Mucosa of gallbladder (tissue), 1 donor: ENCODE measurements around the gene TOM1. TPM values are rescaled to one million over a fixed set of nuclear protein-coding genes. Genes with fewer than 3 reads are reported as not detected.
A peak's percentile ranks its signal among the peaks of the same experiment; 100 is the strongest.

Source experiments
- DNase-seq: peaks from one replicate; pipeline ENCODE4 v3.0.0-alpha.2; 2020; ENCODE audit warnings: low spot score
- total RNA-seq: library from RNA; stranded (reverse); gene quantifications from one replicate; pipeline ENCODE4 v1.2.1, GENCODE V29; 2021
- donor health status: DM: no; HTN: no; CAD: no.

The TOM1 gene
- total RNA-seq, 1 donor from 2014 or later, result 82.9 TPM

DNA sequence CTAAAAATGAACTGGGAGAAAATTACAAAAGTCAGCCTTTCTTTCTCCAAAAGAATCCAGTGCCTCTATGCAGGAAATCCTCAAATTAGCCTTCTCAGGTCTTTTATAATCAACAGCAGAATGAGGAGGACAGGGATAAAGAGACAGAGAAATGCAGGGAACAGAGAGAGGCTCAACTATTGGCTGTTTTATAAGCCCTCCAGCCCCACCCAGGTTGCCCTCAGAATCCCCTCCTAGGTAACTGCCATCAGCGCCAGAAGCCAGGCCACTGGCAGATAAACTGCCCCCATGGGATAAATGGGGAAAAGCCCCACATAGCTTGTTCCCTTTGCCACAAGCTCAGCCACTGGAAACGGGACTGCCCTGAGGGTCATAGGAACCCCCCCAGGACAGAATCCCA, 70.3 kb downstream of the TOM1 start:
- no peak for DNase-seq

DNA sequence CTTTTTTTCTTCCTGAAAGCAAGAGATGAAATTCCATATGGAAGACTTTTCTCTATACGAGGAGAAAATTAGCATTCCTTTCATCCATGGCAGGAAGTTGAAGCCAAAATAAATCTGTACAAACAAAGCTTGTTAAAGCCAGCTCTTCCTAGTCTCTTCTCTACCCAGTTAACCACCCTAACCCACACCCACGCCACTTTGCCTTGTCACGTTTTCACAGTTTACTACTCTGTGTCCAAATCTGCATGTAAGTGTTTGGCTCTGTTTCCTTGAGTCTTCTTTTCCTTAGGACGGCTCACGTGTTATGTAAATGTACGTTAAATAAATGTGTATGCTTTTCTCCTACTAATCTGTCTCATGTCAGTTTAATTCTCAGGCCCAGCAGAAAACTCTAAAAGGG, 74.1 kb downstream of the TOM1 start:
- no peak for DNase-seq

DNA sequence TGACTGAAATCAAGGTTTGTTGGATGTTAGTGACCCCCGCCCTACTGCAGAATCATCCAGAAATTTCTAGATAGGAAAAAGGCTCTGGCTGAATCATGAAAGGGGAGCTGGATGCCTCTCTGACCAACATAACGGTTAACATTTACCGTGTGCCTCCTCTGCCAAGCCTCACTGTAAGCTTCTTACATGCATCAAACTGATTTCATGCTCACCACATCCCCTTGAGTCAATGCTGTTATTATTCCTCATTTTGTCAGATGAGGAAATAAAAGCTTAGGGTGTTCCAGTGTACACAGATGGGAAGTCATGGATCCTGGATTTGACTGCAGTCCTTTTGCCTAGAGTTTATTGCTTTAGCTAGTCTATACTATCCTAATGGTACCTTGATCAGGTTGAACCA, 75.3 kb downstream of the TOM1 start:
- DNase-seq, result no peak

- DNase-seq, result no peak
Observed at GRCh38 chr22:35375526-35375925, 75.8 kb downstream of the TOM1 start.

- DNase-seq, result peak; percentile 96
Observed at GRCh38 chr22:35376728-35377472, 77.2 kb downstream of the TOM1 start.

DNA sequence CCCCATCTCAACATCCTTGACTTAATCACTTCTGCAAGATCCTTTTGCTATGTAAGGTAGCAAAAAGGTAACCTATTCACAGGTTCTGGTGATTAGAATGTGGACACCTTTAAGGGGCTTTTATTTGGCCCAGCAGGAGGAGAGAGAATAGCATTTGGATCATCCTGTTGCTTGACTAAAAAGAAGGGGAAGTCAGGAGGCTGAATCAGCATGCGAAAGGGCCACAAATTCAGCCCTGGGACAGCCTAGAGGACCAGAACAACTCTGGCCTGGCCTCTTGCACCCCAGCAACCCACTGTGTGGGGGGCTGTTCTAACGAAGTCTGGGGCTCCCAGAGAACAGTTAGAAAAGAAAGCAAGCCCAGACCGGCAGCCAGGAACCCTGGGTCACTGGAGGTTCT, 78.0 kb downstream of the TOM1 start:
- DNase-seq, result no peak

DNA sequence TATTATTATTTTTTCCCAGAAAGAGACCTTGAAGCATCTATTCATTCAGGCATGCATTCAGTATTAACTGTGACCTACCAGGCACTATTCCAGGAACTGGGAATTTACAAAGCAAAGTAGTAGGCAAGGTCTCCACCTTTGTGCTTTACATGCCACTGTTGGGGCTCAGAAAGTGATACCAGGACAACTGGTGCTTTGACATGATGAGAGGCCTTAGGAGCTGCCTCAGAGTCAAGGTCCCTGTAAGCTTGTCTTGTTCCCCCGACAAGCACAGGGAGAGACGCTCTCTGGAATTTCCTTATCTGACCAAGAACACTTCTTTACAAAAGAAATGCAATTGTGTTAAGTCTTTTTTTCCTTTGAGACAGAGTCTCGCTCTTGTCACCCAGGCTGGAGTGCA, 78.9 kb downstream of the TOM1 start:
- DNase-seq, result no peak

DNA sequence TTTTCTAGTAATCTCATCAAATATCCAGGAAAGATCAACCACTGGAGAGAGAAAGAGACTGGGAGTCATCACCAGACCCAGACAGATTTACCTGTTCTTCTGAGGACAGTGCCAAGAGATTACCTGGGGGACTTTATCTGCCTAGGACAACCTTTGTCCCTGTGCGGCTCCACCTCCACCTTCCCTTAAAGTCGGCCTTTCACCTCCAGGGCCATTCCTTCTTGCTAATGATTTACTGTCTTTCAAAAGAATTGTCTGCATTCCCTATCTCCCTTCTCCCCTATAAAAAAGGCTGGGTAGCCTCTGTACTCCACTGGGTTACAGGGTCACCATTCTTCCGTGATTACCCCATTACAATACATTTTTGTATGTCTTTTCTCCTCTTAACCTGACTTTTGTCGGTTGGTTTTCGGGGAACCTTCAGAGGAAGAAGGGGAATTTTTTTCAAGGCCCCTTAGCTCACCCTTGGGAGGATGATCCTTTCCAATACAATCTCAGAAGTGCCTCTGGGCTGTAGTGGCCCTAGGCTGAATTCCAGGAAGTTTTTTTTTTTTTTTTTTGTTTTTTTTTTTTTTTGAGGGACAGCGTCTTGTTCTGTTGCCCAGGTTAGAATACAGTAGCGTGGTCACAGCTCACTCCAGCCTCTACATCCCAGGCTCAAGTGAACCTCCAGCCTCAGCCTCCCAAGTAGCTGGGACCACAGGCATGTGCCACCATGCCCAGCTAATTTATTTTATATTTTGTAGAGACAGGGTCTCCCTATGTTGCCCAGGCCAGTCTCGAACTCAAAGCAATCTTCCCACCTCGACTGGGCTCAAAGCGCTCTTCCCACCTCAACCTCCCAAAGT, 79.7 kb downstream of the TOM1 start:
- peak; percentile 72 for DNase-seq

DNA sequence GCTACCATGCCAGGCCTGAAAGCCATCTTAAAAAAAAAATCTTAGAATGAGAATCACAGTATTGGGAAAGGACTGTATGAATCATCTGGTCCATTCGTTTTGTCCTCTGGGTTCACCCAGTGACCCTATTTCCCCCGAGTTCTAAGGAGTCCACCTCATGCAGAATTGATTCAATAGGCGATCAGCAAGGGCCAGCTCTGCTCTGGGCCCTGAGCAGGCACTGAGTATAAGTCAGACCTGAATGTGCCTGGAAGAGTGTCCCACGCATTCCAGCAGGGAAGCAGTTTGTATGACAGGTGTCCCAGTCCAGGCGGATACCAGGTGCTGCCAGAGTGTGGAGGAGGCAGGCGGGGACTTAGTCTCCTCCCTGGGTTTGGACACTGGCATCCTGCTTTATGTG, 80.3 kb downstream of the TOM1 start:
- DNase-seq, result no peak

GRCh38 chr22:35380537-35381423, 81.1 kb downstream of the TOM1 start, which contains the start of gene HMOX1:
TSS of gene HMOX1 (plus strand) at chr22:35381096. CDS start at chr22:35381174, 78 bp downstream.
- DNase-seq, result peak; percentile 94

DNA sequence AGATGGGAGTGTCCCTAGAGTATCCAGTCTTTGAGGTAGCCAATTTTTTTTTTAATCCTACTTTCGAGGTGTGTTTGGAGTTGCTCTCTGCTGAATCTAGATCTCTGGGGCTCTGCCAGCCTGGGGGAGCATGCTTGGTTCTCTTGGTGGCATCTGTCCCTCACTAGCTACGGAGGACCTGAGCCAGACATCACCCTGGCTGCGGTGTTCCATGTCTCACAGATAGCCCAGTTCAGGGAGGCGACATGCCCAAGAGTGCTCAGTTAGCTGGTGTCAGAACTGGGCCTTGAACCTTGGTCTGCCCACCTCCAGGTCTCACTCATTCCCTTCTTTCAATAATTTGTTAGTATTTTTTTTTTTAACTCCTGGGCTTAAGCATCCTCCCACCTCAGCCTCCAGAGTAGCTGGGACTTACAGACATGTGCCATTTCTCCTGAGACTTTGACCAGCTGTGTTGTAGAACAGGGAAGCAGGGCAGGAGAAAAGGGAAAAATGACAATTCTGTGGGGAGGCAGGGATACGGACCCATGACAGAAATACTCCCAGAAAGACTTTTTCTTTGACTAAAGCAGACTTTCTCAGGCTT, 81.8 kb downstream of the TOM1 start:
- no peak for DNase-seq

DNA sequence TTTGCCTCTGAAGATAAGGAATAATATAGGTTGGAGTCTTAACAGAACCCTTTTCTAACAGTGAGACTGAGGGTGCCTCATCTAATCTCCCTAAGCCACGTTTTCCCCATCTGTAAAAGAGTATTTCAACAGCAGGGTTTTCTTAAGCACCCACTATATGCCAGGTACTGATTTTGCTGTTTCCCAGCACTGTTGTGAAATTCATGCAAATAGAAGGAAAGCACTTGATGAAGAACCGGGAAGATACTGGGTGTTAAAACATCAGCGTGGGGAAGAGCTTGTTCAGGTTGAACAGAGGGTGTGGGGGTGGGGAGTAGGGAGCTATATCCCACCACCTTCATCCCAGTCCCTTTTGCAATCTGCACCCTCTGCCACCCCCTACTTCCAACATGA, 84.0 kb downstream of the TOM1 start:
- no peak for DNase-seq

GRCh38 chr22:35384527-35384926, 84.8 kb downstream of the TOM1 start:
- DNase-seq, result no peak

- no peak for DNase-seq
Observed at GRCh38 chr22:35384975-35385588, 85.4 kb downstream of the TOM1 start.

DNA sequence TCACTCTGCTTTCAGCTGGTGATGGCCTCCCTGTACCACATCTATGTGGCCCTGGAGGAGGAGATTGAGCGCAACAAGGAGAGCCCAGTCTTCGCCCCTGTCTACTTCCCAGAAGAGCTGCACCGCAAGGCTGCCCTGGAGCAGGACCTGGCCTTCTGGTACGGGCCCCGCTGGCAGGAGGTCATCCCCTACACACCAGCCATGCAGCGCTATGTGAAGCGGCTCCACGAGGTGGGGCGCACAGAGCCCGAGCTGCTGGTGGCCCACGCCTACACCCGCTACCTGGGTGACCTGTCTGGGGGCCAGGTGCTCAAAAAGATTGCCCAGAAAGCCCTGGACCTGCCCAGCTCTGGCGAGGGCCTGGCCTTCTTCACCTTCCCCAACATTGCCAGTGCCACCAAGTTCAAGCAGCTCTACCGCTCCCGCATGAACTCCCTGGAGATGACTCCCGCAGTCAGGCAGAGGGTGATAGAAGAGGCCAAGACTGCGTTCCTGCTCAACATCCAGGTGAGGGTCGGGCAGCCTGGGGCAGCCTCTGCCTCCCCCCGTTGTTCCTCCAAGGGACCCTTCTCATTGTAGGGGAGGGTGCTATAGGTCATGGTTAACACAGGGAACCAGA, 87.1 kb downstream of the TOM1 start:
- no peak for DNase-seq

- DNase-seq, result no peak
Observed at GRCh38 chr22:35390933-35391332, 91.2 kb downstream of the TOM1 start.

- DNase-seq, result no peak
Observed at GRCh38 chr22:35392357-35392756, 92.7 kb downstream of the TOM1 start.

DNA sequence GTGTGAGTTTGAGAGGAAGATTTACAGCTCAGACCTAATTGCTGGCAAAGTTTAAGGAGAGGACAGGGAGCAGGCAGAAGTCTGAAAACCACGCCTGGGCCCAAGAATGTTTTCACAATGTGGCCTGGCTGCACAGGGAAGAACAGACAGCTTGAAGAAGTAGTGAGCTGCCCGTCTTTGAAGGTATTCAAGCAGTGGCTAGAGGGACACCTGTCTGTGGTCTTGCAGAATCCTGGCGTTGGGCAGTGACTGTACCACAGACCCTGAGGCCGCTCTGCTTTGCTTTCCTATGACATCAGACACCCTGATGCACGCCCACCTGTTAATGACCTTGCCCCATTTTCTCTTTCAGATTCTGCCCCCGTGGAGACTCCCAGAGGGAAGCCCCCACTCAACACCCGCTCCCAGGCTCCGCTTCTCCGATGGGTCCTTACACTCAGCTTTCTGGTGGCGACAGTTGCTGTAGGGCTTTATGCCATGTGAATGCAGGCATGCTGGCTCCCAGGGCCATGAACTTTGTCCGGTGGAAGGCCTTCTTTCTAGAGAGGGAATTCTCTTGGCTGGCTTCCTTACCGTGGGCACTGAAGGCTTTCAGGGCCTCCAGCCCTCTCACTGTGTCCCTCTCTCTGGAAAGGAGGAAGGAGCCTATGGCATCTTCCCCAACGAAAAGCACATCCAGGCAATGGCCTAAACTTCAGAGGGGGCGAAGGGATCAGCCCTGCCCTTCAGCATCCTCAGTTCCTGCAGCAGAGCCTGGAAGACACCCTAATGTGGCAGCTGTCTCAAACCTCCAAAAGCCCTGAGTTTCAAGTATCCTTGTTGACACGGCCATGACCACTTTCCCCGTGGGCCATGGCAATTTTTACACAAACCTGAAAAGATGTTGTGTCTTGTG, 93.7 kb downstream of the TOM1 start:
- no peak for DNase-seq

- DNase-seq, result no peak
Observed at GRCh38 chr22:35394011-35394312, 94.3 kb downstream of the TOM1 start.
